Fibroblast of pulmonary artery (primary cell): ENCODE data around the gene ZMAT5.

Experiments
- DNase-seq: peaks from one replicate; pipeline ENCODE4 v3.0.0-alpha.2; 2010; ENCODE audit warnings: low read depth
- H3K4me3 ChIP-seq: replicated peaks from 2 replicates; pipeline ENCODE4 v1.5.1; 2011; ENCODE audit warnings: low read depth, mild to moderate bottlenecking, control low read depth, low read length, moderate library complexity
- TF ChIP-seq, protein P1 (sequence below): IDR thresholded peaks from 2 replicates; pipeline ENCODE4 v1.5.1; 2011; ENCODE audit warnings: mild to moderate bottlenecking, control low read depth, low read length, inconsistent platforms; ENCODE audit errors: missing control alignments

ZMAT5 gene

DNA sequence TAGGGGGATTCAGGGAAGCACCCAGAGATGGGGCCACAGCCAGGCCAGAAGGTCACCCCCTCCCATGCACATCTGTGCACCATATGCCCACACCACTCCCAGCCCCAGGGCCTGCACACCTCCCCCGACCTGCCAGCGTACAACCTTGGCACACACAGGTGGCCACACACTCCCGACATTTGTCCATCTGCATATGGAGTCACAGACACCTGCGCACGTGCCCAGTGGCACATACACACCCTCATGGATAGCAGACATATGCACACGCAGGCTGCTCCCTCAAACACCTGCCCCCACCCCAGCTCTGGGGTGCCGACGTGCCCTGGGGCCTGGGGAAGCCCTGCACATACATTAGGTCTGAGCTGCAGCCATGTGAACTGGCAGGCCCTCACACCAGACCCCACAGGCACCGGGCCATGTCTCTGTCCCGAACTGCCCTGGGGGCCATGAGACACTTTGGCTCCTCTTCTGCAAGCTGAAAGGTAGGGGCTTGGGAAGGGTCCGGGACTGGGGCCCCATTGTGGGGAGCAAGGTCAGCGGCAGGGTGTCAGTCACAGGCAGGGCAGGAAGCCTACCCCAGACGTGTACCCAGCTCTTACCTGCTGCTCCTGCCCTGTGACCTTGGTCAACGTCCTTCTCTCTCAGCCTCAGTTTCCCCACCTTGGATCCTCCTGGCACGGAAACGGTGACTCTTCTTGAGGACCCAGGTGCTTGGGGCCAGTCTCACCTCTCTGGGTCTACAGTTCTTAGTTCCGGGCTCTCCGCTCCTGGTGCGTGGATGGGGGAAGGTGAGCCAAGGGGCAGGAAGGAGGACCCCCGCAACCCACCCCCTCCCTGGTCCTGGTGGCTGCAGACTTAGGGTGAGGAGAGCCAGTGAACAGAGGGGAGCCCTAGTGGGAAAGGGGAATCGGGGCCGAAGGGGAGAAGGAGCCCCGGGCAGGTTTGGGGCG, 47.6 kb downstream of the ZMAT5 start:
- TF ChIP-seq, protein P1, sequence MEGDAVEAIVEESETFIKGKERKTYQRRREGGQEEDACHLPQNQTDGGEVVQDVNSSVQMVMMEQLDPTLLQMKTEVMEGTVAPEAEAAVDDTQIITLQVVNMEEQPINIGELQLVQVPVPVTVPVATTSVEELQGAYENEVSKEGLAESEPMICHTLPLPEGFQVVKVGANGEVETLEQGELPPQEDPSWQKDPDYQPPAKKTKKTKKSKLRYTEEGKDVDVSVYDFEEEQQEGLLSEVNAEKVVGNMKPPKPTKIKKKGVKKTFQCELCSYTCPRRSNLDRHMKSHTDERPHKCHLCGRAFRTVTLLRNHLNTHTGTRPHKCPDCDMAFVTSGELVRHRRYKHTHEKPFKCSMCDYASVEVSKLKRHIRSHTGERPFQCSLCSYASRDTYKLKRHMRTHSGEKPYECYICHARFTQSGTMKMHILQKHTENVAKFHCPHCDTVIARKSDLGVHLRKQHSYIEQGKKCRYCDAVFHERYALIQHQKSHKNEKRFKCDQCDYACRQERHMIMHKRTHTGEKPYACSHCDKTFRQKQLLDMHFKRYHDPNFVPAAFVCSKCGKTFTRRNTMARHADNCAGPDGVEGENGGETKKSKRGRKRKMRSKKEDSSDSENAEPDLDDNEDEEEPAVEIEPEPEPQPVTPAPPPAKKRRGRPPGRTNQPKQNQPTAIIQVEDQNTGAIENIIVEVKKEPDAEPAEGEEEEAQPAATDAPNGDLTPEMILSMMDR = no peak
- no peak for DNase-seq
- no peak overlapping the region for H3K4me3 ChIP-seq

DNA sequence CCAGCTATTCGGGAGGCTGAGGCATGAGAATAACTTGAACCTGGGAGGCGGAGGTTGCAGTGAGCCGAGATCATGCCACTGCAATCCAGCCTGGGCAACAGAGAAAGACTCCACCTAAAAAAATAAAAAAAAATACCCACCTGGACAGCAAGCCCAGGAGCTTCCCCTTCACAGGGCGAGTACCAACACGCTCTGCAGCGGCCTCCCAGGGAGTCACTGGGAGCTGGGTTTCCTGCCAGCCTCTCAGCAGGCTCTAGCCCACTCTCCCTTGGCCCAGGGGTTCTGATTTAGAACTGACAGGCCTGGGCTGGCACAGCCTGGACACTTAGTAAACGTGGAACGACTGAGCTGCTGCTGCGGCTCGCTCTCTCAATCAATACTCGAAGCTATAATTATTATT, 49.0 kb downstream of the ZMAT5 start:
- DNase-seq = no peak
- TF ChIP-seq, protein P1 = no peak
- H3K4me3 ChIP-seq = no peak overlapping the region

DNA sequence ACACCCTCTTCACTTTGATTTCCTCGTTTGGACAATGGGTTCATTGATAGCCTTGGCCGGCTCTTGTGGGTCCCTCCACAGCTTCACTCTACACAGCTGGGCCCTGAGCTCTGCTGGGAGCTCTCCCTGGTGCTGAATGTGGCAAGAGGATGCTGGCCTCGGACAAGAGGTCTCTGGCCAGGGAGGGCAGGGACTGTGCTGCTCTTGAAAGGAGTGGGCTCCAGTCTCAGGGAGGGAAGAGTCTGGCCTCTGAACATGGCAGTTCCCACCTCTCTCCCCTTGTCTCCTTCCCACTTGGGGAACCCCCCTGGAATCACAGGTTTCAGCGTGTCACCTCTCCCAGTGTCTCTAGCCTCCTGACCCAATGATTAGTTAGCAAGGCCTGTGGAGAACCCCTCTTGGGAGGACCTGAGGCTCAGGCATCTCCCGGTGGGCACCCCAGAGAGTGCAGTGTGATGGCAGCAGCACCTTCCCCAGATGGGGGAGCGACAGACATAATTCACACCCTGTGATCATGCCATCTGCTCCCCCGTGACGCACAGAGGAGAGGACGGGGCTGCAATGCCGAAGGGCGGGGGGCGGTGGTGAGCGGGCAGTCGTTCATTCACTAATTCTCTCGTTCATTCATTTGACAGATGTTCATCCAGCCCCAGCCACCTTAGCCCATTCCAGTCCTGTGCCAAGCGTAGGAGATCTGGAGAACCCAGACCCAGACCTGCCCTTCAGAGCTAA, 49.8 kb downstream of the ZMAT5 start:
- TF ChIP-seq, protein P1 = no peak
- peak; percentile 86 for DNase-seq
- H3K4me3 ChIP-seq = no peak overlapping the region

DNA sequence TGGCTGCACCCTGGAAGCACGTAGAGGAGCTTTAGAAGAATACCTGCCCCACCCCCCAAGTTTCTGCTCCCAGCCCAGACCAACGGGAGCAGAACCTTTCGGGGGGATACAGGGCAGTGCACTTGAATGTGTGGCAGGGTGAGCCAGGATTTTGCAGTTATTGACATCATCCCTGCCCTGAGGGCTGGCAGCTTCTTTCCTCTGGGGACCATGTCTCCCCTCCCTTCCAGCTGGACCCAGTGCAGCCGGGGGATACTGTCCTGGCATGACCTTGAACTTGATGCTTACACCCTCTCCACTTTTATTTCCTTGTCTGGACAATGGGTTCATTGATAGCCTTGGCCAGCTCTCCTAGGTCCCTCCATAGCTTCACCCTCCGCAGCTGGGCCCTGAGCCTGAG, 51.1 kb downstream of the ZMAT5 start:
- no peak overlapping the region for H3K4me3 ChIP-seq
- DNase-seq = no peak
- TF ChIP-seq, protein P1 = no peak

DNA sequence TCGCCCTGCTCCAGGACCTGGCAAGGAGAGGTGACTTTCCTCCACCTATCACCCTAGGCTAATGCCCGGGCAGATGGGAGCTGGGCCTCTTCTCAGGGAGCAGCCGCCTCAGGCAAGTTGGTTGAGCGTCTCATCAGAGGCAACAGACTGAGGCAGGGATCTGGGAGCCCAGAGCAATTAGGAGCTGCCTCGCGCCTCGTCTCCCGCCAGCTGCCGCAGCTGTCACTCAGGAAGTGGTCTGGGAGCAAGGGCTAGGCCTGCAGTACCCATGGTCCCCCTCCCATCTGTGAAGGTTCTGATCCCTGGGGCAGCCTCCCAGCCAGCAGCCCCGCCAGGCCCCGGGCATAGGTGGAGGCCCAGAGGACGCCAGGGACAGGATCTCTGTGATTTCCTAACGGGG, 51.6 kb downstream of the ZMAT5 start:
- H3K4me3 ChIP-seq = no peak overlapping the region
- no peak for DNase-seq
- TF ChIP-seq, protein P1 = no peak

DNA sequence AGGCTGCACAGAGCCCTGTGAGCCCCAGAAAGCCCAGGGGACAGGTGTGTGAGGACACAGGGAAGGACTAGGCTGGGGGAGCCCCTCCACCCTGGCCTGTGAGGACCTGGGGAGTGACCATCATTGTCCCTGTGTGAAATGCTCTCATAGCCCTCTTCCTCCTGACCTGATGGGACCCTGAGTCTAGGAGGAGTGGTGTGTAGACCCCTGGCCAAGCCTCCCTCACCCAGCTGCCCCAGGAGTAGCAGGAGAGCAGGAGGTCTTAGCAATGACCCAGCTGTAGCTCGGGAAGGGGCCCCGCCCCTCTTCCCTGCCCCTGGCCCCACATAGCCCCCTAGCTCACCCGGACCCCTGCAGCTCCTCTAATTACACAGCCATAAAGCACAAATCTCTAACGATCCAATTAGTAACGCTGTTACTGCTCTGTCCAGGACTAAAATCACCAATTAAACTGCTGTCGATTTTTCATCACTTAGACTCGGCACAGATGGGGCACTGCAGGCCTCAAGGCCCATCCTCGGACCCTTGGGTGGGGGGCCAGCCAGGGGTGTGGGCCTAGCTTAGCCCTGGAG, 53.6 kb downstream of the ZMAT5 start:
- TF ChIP-seq, protein P1 = no peak
- H3K4me3 ChIP-seq = no peak overlapping the region
- DNase-seq = no peak
